Muscle of leg (tissue), 11 donors: ENCODE measurements around the gene TAF1C. TPM values are rescaled to one million over a fixed set of nuclear protein-coding genes. Genes with fewer than 3 reads are reported as not detected.
A peak's percentile ranks its signal among the peaks of the same experiment; 100 is the strongest.

Experiments used
- DNase-seq: peaks from one replicate; pipeline ENCODE4 v3.0.0; 2013
- H3K27ac ChIP-seq: one replicate; pipeline ENCODE4 v1.5.1; 2013; ENCODE audit warnings: mild to moderate bottlenecking, low read length, control low read depth
- H3K27me3 ChIP-seq: one replicate; pipeline ENCODE4 v1.6.1; 2013; ENCODE audit warnings: low read length; ENCODE audit not compliant: control insufficient read depth, insufficient read depth
- H3K36me3 ChIP-seq: one replicate; pipeline ENCODE4 v1.6.1; 2013; ENCODE audit warnings: low read length; ENCODE audit not compliant: control insufficient read depth, insufficient read depth
- H3K4me1 ChIP-seq: one replicate; pipeline ENCODE4 v1.6.1; 2013; ENCODE audit warnings: low read length; ENCODE audit not compliant: control insufficient read depth, insufficient read depth
- H3K4me3 ChIP-seq: one replicate; pipeline ENCODE4 v1.5.1; 2013; ENCODE audit warnings: low read length, control low read depth
- H3K9me3 ChIP-seq: replicated peaks from 2 replicates; pipeline ENCODE4 v1.6.1; 2013; ENCODE audit warnings: low read depth, low read length; ENCODE audit not compliant: control insufficient read depth
- WGBS: methylation state at CpG from one replicate; pipeline ENCODE4 v1.1.5; 2013; ENCODE audit warnings: missing lambda C conversion rate; ENCODE audit not compliant: insufficient coverage; 5-methylcytosine and 5-hydroxymethylcytosine counted together
- polyA plus RNA-seq, 8 donors: library from polyadenylated mRNA; unstranded; fragments of 120-200 nt; gene quantifications; one replicate each; pipeline versions ENCODE4 v1.2.1 to v1.2.3, GENCODE V29; 2013; ENCODE audit warnings: inconsistent platforms in 1 of 8, low replicate concordance in 1 of 8; ENCODE audit not compliant: insufficient read length in 8 of 8, insufficient read depth in 1 of 8
- total RNA-seq: library from RNA; stranded (reverse); fragments of 120-200 nt; gene quantifications from one replicate; pipeline ENCODE4 v1.2.4, GENCODE V29; 2013

Gene TAF1C
- total and polyA plus RNA-seq, 9 donors: 18.3 to 38.0 (median 23.8) TPM

GRCh38 chr16:84179612-84180320 lies 7.1 kb downstream of the TAF1C start:
- Histone ChIP-seq H3K27ac (no peak overlapping the region), H3K4me3 (no peak overlapping the region), H3K4me1 (peaks cover 27% of the 10 kb centered on the region), H3K36me3 (peaks cover 70% of the 10 kb centered on the region), H3K27me3 (no peaks in the 10 kb centered on the region), H3K9me3 (no peaks in the 10 kb centered on the region)
- no peak for DNase-seq
- 78% methylated on average over 28 of the region's 33 CpGs for WGBS

- no peaks in the 10 kb centered on the region for H3K9me3 ChIP-seq
- peaks cover 62% of the 10 kb centered on the region for H3K36me3 ChIP-seq
- no peak overlapping the region for H3K27ac ChIP-seq
- 86% methylated on average over 22 of the region's 28 CpGs for WGBS
- H3K4me3 ChIP-seq: no peak overlapping the region
- peaks cover 21% of the 10 kb centered on the region for H3K4me1 ChIP-seq
- DNase-seq: no peak
- no peaks in the 10 kb centered on the region for H3K27me3 ChIP-seq
These were observed 7.8 kb downstream of the TAF1C start for GRCh38 chr16:84178892-84179611.

- Histone ChIP-seq H3K4me3 (no peak overlapping the region), H3K27me3 (no peaks in the 10 kb centered on the region), H3K4me1 (peaks cover 17% of the 10 kb centered on the region), H3K36me3 (peaks cover 54% of the 10 kb centered on the region), H3K27ac (no peak overlapping the region), H3K9me3 (no peaks in the 10 kb centered on the region)
- WGBS: 56% methylated on average over 10 of the region's 15 CpGs
- no peak for DNase-seq
These were observed 8.6 kb downstream of the TAF1C start for GRCh38 chr16:84178146-84178765.

GRCh38 chr16:84177741-84178073 lies 9.2 kb downstream of the TAF1C start:
- 100% methylated on average over 2 of the region's 9 CpGs for WGBS
- H3K4me1 ChIP-seq: peaks cover 17% of the 10 kb centered on the region
- H3K27me3 ChIP-seq: no peaks in the 10 kb centered on the region
- peak overlapping the region; percentile 47 for H3K27ac ChIP-seq
- H3K36me3 ChIP-seq: peaks cover 49% of the 10 kb centered on the region
- no peak overlapping the region for H3K4me3 ChIP-seq
- H3K9me3 ChIP-seq: no peaks in the 10 kb centered on the region
- DNase-seq: no peak

- Histone ChIP-seq H3K4me3 (no peak overlapping the region), H3K4me1 (peaks cover 17% of the 10 kb centered on the region)
- 63% methylated on average over 15 of the region's 18 CpGs for WGBS
These were observed 10.4 kb downstream of the TAF1C start for GRCh38 chr16:84176192-84177053.

GRCh38 chr16:84175350-84176081 lies 11.3 kb downstream of the TAF1C start:
- WGBS: 10% methylated on average over 2 of the region's 10 CpGs

More at GRCh38 chr16:84176192-84177053, 10.4 kb downstream of the TAF1C start:
- H3K36me3 ChIP-seq: peaks cover 36% of the 10 kb centered on the region
- H3K27me3 ChIP-seq: no peaks in the 10 kb centered on the region
- H3K27ac ChIP-seq: peak overlapping the region; percentile 55
- DNase-seq: no peak
- no peaks in the 10 kb centered on the region for H3K9me3 ChIP-seq

GRCh38 chr16:84174396-84174795 lies 12.5 kb downstream of the TAF1C start:
- no peak overlapping the region for H3K4me3 ChIP-seq
- no peaks in the 10 kb centered on the region for H3K9me3 ChIP-seq
- H3K36me3 ChIP-seq: peaks cover 16% of the 10 kb centered on the region
- no peak overlapping the region for H3K27ac ChIP-seq
- 89% methylated on average over 9 of the region's 11 CpGs for WGBS
- peaks cover 17% of the 10 kb centered on the region for H3K4me1 ChIP-seq
- no peaks in the 10 kb centered on the region for H3K27me3 ChIP-seq
- DNase-seq: no peak

More at GRCh38 chr16:84175350-84176081, 11.3 kb downstream of the TAF1C start:
- H3K4me3 ChIP-seq: no peak overlapping the region
- no peaks in the 10 kb centered on the region for H3K27me3 ChIP-seq
- H3K9me3 ChIP-seq: no peaks in the 10 kb centered on the region
- no peak overlapping the region for H3K27ac ChIP-seq
- peaks cover 27% of the 10 kb centered on the region for H3K36me3 ChIP-seq
- peaks cover 17% of the 10 kb centered on the region for H3K4me1 ChIP-seq
- DNase-seq: peak; percentile 43

- H3K36me3 ChIP-seq: no peaks in the 10 kb centered on the region
- no peaks in the 10 kb centered on the region for H3K4me1 ChIP-seq
- no peak overlapping the region for H3K4me3 ChIP-seq
- DNase-seq: no peak
- WGBS: 50% methylated on average over 8 of the region's 11 CpGs
- H3K27ac ChIP-seq: no peak overlapping the region
- H3K27me3 ChIP-seq: no peaks in the 10 kb centered on the region
- no peaks in the 10 kb centered on the region for H3K9me3 ChIP-seq
These were observed 17.0 kb downstream of the TAF1C start for GRCh38 chr16:84169765-84170310.
